Stimulated activated naive B cell treated with anti-CD40 and anti-IgM and Interleukin-4, amounts not matched to agents 10 μg/mL and 1 μg/mL and 100 μg/mL, for 72 hours (primary cell): ENCODE measurements around the gene XPO5.
"Not testable (repeated sequence)": the region's sequence is repeated elsewhere in the genome, so short reads cannot be mapped to it uniquely, and the experiment has no call there.

Source experiments
- ATAC-seq, 2 donors: fragments of 150-1000 bp; cut with Tn5 transposase; replicated peaks; 2 replicates each; pipeline ENCODE4 v1.10.0; 2021; ENCODE audit warnings: moderate library complexity in 1 of 2
- DNase-seq: peaks from one replicate; pipeline ENCODE4 v3.0.0; 2021
- H3K27ac Mint-ChIP-seq: one replicate; pipeline ENCODE4 v1.8.0; 2022; ENCODE audit warnings: mild to moderate bottlenecking, mixed read lengths
- H3K27me3 Mint-ChIP-seq, 2 donors: one replicate each; pipeline ENCODE4 v1.8.0; 2022; ENCODE audit warnings: mixed read lengths in 2 of 2
- H3K36me3 Mint-ChIP-seq, 2 donors: one replicate each; pipeline ENCODE4 v1.8.0; 2022; ENCODE audit warnings: mixed read lengths in 2 of 2, mild to moderate bottlenecking in 1 of 2
- H3K4me1 Mint-ChIP-seq, 2 donors: one replicate each; pipeline ENCODE4 v1.8.0; 2022; ENCODE audit warnings: mixed read lengths in 2 of 2, mild to moderate bottlenecking in 1 of 2
- H3K4me3 Mint-ChIP-seq, 2 donors: one replicate each; pipeline ENCODE4 v1.8.0; 2022; ENCODE audit warnings: mild to moderate bottlenecking in 2 of 2, mixed read lengths in 2 of 2, moderate library complexity in 1 of 2
- H3K9me3 Mint-ChIP-seq, 2 donors: one replicate each; pipeline ENCODE4 v1.8.0; 2022; ENCODE audit warnings: mixed read lengths in 2 of 2, mild to moderate bottlenecking in 1 of 2

The XPO5 gene

GRCh38 chr6:43505718-43506117 is 70.1 kb downstream of the XPO5 start:
- Mint-ChIP-seq H3K9me3 (no peaks in the 10 kb centered on the region), H3K27me3 (peaks cover 18 to 22% of the 10 kb centered on the region in 2 donors), H3K4me1 (peaks cover 25 to 39% of the 10 kb centered on the region in 2 donors), H3K27ac (no peak overlapping the region), H3K36me3 (peaks cover 24 to 42% of the 10 kb centered on the region in 2 donors), H3K4me3 (no peak overlapping the region)
- ATAC-seq (no peak), DNase-seq (no peak)

- Mint-ChIP-seq H3K27me3 (peaks cover 18 to 22% of the 10 kb centered on the region in 2 donors), H3K9me3 (no peaks in the 10 kb centered on the region), H3K36me3 (peaks cover 23 to 49% of the 10 kb centered on the region in 2 donors), H3K4me1 (peaks cover 21 to 33% of the 10 kb centered on the region in 2 donors), H3K27ac (no peak overlapping the region), H3K4me3 (no peak overlapping the region)
- ATAC-seq = no peak
- DNase-seq = no peak
These were observed 70.9 kb downstream of the XPO5 start for GRCh38 chr6:43504756-43505593.

- Mint-ChIP-seq H3K27ac (no peak overlapping the region), H3K9me3 (no peaks in the 10 kb centered on the region), H3K4me3 (no peak overlapping the region), H3K36me3 (peaks cover 27 to 57% of the 10 kb centered on the region in 2 donors), H3K27me3 (peaks cover 7 to 10% of the 10 kb centered on the region in 2 donors), H3K4me1 (peaks cover 12 to 21% of the 10 kb centered on the region in 2 donors)
- ATAC-seq (no peak), DNase-seq (no peak)
These were observed 72.4 kb downstream of the XPO5 start for GRCh38 chr6:43503443-43503842.

- Mint-ChIP-seq H3K36me3 (peaks cover 31 to 57% of the 10 kb centered on the region in 2 donors), H3K4me3 (no peak overlapping the region), H3K27me3 (peaks cover 2 to 3% of the 10 kb centered on the region in 2 donors), H3K4me1 (peaks cover 9 to 17% of the 10 kb centered on the region in 2 donors), H3K27ac (peak overlapping the region; percentile 80), H3K9me3 (no peaks in the 10 kb centered on the region)
- ATAC-seq (no peak), DNase-seq (no peak)
These were observed 73.2 kb downstream of the XPO5 start for GRCh38 chr6:43502666-43503065.

GRCh38 chr6:43500921-43501320 is 74.9 kb downstream of the XPO5 start:
- ATAC-seq (no peak), DNase-seq (no peak)
- Mint-ChIP-seq H3K27ac (no peak overlapping the region), H3K4me1 (no peaks in the 10 kb centered on the region), H3K4me3 (no peak overlapping the region), H3K9me3 (no peaks in the 10 kb centered on the region), H3K36me3 (peaks cover 33 to 50% of the 10 kb centered on the region in 2 donors), H3K27me3 (no peaks in the 10 kb centered on the region)

GRCh38 chr6:43499028-43499815 is 76.6 kb downstream of the XPO5 start:
- Mint-ChIP-seq H3K9me3 (no peaks in the 10 kb centered on the region), H3K27me3 (no peaks in the 10 kb centered on the region), H3K4me3 (no peak overlapping the region), H3K27ac (peak overlapping the region; percentile 69), H3K36me3 (peaks cover 31 to 46% of the 10 kb centered on the region in 2 donors), H3K4me1 (peaks cover 2 to 6% of the 10 kb centered on the region in 2 donors)
- DNase-seq = no peak
- no peak for ATAC-seq

GRCh38 chr6:43498291-43498690 is 77.5 kb downstream of the XPO5 start:
- H3K9me3 Mint-ChIP-seq, H3K27me3 Mint-ChIP-seq, DNase-seq, H3K27ac Mint-ChIP-seq, ATAC-seq, H3K4me3 Mint-ChIP-seq: not testable (repeated sequence)
- Mint-ChIP-seq H3K36me3 (peaks cover 31 to 44% of the 10 kb centered on the region in 2 donors), H3K4me1 (peaks cover 2 to 14% of the 10 kb centered on the region in 2 donors)

GRCh38 chr6:43497689-43498088 is 78.1 kb downstream of the XPO5 start:
- DNase-seq (no peak), ATAC-seq (no peak)
- no peaks in the 10 kb centered on the region for H3K27me3 Mint-ChIP-seq
- no peak overlapping the region for H3K4me3 Mint-ChIP-seq
- peak overlapping the region; percentile 25 for H3K27ac Mint-ChIP-seq
- H3K36me3 Mint-ChIP-seq = peaks cover 30 to 41% of the 10 kb centered on the region in 2 donors
- no peaks in the 10 kb centered on the region for H3K9me3 Mint-ChIP-seq
- H3K4me1 Mint-ChIP-seq = peaks cover 6 to 20% of the 10 kb centered on the region in 2 donors

GRCh38 chr6:43497129-43497396 is 78.8 kb downstream of the XPO5 start:
- peaks cover 27 to 40% of the 10 kb centered on the region in 2 donors for H3K36me3 Mint-ChIP-seq
- H3K27ac Mint-ChIP-seq = no peak overlapping the region
- H3K27me3 Mint-ChIP-seq = no peaks in the 10 kb centered on the region
- ATAC-seq (no peak), DNase-seq (no peak)
- H3K4me1 Mint-ChIP-seq = peaks cover 10 to 26% of the 10 kb centered on the region in 2 donors
- H3K9me3 Mint-ChIP-seq = no peaks in the 10 kb centered on the region
- H3K4me3 Mint-ChIP-seq = no peak overlapping the region

- Mint-ChIP-seq H3K27ac (no peak overlapping the region), H3K36me3 (peaks cover 23 to 36% of the 10 kb centered on the region in 2 donors)
- peak in 1 of 2 donors; percentile 33 for ATAC-seq
These were observed 79.3 kb downstream of the XPO5 start for GRCh38 chr6:43496370-43497128.

GRCh38 chr6:43495409-43495941 is 80.4 kb downstream of the XPO5 start:
- Mint-ChIP-seq H3K9me3 (no peaks in the 10 kb centered on the region), H3K36me3 (peaks cover 14 to 27% of the 10 kb centered on the region in 2 donors), H3K27ac (no peak overlapping the region), H3K4me3 (no peak overlapping the region), H3K4me1 (peaks cover 10 to 26% of the 10 kb centered on the region in 2 donors), H3K27me3 (no peaks in the 10 kb centered on the region)
- DNase-seq (no peak), ATAC-seq (no peak)

More at GRCh38 chr6:43496370-43497128, 79.3 kb downstream of the XPO5 start:
- H3K4me1 Mint-ChIP-seq = peaks cover 10 to 26% of the 10 kb centered on the region in 2 donors
- no peaks in the 10 kb centered on the region for H3K9me3 Mint-ChIP-seq
- H3K4me3 Mint-ChIP-seq = no peak overlapping the region
- H3K27me3 Mint-ChIP-seq = no peaks in the 10 kb centered on the region
- DNase-seq = no peak

- Mint-ChIP-seq H3K4me3 (no peak overlapping the region), H3K27me3 (no peaks in the 10 kb centered on the region), H3K36me3 (peaks cover 18 to 25% of the 10 kb centered on the region in 2 donors), H3K9me3 (no peaks in the 10 kb centered on the region), H3K4me1 (peaks cover 15 to 26% of the 10 kb centered on the region in 2 donors), H3K27ac (no peak overlapping the region)
- DNase-seq (no peak), ATAC-seq (no peak)
These were observed 81.1 kb downstream of the XPO5 start for GRCh38 chr6:43494766-43495165.

GRCh38 chr6:43494321-43494720 is 81.5 kb downstream of the XPO5 start:
- no peak overlapping the region for H3K27ac Mint-ChIP-seq
- H3K9me3 Mint-ChIP-seq = no peaks in the 10 kb centered on the region
- H3K27me3 Mint-ChIP-seq = no peaks in the 10 kb centered on the region
- H3K4me1 Mint-ChIP-seq = peaks cover 15 to 27% of the 10 kb centered on the region in 2 donors
- peaks cover 14 to 21% of the 10 kb centered on the region in 2 donors for H3K36me3 Mint-ChIP-seq
- no peak for DNase-seq
- no peak for ATAC-seq
- no peak overlapping the region for H3K4me3 Mint-ChIP-seq

- ATAC-seq (no peak), DNase-seq (no peak)
- Mint-ChIP-seq H3K36me3 (peaks cover 14 to 23% of the 10 kb centered on the region in 2 donors), H3K27ac (no peak overlapping the region), H3K27me3 (no peaks in the 10 kb centered on the region), H3K9me3 (no peaks in the 10 kb centered on the region), H3K4me1 (peaks cover 19 to 32% of the 10 kb centered on the region in 2 donors), H3K4me3 (no peak overlapping the region)
These were observed 82.0 kb downstream of the XPO5 start for GRCh38 chr6:43493833-43494232.
